Breast epithelium (tissue), 3 donors: ENCODE results near the gene EMILIN2.

Experiments used
- POLR2A ChIP-seq: fragments of 450-650 bp; IDR thresholded peaks from one replicate; pipeline ENCODE4 v1.6.1; 2016; ENCODE audit warnings: antibody characterized with exemption, mild to moderate bottlenecking, moderate library complexity
- TF ChIP-seq, protein P1 (sequence below), 3 donors: fragments of 450-650 bp; IDR thresholded peaks; one replicate each; pipeline ENCODE4 v1.5.1; 2016 to 2017; ENCODE audit warnings: antibody characterized with exemption in 3 of 3, mild to moderate bottlenecking in 3 of 3, moderate library complexity in 3 of 3

DNA sequence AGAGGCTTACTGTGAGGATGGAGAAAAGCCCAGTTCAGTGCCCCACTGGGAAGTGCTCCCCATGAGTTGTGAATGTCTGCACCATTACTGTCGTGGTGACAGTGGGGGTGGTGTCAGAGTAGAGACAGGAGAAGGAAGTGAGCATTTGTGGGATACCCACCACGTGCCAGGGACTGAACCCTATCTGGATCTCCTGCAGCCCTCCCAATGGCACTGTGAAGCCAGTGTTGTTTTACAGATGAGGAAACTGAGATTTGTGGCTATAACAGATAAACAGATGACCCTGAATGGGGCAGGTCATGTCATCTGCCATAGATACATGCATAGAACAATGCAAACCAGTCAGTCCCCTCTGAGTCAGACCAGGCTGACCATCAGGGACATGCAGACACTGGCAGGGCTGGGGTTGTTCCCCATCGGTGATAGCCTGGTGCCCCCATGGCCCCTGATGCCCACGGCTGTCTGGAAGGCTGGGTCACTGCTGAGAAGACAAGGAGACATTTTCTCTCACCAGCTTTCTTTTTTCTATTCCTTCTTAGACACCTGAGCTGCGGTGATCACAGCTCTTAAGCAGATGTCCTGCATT is 60.8 kb downstream of the EMILIN2 start:
- TF ChIP-seq, protein P1, sequence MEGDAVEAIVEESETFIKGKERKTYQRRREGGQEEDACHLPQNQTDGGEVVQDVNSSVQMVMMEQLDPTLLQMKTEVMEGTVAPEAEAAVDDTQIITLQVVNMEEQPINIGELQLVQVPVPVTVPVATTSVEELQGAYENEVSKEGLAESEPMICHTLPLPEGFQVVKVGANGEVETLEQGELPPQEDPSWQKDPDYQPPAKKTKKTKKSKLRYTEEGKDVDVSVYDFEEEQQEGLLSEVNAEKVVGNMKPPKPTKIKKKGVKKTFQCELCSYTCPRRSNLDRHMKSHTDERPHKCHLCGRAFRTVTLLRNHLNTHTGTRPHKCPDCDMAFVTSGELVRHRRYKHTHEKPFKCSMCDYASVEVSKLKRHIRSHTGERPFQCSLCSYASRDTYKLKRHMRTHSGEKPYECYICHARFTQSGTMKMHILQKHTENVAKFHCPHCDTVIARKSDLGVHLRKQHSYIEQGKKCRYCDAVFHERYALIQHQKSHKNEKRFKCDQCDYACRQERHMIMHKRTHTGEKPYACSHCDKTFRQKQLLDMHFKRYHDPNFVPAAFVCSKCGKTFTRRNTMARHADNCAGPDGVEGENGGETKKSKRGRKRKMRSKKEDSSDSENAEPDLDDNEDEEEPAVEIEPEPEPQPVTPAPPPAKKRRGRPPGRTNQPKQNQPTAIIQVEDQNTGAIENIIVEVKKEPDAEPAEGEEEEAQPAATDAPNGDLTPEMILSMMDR (IDR thresholded peaks at IDR 0.05) = no peak
- TF ChIP-seq POLR2A = no peak
